ENCODE results near the gene STXBP5.
A peak's percentile ranks its signal among the peaks of the same experiment; 100 is the strongest.

Gene STXBP5

DNA sequence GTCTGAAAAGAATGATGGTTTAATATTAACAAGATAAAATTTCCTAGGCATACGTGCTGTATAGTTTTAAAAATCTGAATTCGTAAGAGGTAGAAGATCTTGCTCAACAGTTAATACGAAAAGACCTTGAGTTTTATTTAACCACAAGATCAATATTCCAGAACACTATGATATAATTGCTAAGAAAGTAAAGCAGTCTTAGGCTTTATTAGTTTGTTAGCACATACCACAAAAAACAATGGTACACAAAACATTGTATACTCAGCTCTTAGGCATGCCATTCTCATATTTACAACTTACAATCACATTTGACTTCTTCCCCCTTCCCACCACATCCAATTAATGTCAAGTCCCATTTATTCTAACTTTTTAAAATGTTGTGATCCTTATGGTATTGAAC lies 24.4 kb upstream of the STXBP5 start:
- no peak for DNase-seq

DNA sequence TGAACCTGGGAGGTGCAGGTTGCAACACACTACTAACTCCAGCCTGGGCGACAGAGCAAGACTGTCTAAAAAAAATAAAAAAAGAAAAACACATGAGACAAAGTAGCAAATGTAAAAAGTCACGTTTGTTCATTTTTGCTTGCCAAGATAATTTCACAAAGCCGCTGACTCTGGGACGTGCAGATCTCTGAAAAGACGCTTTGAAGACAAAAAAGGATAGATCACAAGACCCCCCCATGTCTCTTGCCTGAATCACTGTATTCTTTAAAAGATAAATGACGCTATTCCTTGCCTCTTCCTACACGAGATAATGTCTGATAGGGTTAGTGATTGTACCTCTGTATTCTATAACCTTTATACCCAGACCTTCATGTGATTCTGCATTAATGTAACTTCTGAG lies 23.3 kb upstream of the STXBP5 start:
- DNase-seq, result no peak

DNA sequence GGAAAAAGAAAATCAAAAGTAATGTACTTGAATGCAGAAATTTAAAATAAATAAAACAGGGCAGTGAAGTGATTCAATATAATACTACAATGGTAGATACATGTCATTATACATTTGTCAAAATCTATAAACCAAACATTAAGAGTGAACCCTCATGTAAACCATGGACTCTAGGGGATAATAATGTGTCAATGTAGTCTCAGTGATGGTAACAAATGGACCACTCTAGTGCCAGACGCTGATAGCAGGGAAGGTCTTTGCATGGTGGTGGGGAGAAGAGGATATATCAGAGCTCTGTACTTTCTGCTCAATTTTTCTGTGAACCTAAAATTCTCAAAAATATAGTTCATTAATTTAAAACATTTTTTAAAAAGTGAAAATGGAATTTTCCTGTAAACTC lies 19.8 kb upstream of the STXBP5 start:
- DNase-seq, result no peak

DNA sequence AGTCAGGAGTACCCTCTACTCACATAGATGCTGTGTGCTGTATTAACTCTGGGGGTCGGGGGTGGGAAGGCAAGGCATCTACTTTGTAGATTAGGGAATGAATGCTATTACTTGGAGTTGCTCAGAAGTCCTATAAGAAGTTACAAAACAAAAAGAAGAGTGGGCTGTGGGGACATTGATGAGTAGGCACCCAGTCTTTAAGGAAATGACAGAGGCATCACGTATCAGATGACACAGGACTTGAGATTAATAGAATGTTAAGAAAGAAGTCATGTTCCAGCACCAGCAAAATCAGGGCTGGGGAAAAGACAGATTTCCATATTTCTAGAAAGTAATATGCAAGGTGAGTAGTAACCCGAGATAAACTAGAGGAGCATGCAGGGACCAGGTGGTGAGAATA lies 19.0 kb upstream of the STXBP5 start:
- DNase-seq, result peak; percentile 6

DNA sequence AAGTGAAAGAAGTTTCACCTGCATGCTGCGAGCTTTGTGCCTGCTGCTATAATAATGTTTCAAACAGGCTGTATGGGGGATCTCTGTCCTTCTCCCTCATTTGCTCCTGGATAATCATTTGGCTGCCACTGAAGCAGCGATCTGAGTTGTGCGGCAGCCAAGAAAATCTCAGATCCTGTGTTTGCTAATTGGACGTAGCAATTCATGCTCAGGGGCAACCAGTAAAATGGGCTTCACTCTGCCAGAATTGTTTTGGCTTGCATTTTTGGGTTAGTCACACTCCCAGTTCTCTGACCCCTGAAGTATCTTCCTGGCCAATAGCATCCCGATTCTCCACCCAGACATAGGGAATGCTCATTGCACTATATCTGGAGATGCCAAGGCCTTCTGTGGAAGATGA lies 13.7 kb upstream of the STXBP5 start:
- no peak for DNase-seq

DNA sequence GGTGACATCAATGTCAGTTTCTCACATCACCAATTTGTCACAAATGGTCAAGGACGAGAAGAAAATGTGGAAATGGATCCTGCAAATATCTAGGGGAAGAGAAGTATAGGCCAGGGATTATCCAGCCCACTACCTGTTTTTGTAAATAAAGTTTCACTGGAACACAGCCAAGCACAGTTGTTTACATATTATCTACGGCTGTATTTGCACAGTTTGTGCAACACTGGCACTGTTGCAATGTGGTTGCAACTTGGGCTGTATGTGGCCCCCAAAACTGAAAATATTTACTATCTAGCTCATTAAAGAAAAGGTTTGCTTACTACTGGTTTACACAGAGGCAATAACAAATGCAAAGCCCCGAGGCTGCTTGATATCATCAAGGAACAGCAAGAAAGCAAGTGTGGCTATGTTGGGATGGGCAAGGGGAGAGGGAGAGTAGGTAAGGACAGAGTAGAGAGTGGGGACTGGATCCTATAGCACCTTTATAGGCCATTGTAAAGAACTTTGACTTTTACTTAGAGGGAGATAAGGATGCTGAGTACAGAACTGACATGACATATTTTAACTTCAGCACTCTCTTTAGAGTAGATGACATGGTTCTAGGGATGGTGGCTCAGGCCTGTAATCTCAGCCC lies 11.8 kb upstream of the STXBP5 start:
- DNase-seq, result no peak

DNA sequence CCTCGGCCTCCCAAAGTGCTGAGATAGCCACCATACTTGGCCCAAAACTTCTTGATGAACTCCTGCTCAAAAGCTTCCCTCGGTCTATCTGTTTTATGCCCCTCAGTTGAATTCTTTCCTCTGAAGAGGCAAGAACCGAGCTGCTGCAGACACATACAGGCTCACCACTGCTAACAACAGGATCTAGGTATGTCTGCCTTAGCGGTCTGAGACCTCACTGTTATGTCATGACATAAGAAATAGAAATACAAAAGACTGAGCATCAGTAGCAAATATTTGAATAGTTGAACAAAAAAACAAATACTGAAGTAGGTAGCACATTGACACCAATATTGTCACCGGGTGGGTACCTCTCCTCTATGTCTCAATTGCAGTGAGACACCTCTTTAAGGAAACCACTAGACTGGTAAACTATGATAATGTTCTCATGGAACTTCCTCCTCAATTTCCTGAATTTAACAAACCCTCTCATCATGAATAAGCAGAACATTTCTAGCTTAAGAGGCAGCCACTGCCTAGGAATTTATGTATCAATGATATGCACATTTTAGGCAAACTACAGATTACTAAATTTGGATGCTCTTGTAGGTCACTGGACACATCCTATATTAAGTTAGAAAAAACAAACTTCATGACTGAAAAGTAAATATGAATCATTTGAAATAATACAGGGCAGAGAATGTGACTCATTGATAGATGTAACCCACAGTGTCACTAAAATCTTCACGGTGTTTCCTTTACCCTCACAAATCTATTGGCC lies 9.4 kb upstream of the STXBP5 start:
- peak; percentile 19 for DNase-seq

DNA sequence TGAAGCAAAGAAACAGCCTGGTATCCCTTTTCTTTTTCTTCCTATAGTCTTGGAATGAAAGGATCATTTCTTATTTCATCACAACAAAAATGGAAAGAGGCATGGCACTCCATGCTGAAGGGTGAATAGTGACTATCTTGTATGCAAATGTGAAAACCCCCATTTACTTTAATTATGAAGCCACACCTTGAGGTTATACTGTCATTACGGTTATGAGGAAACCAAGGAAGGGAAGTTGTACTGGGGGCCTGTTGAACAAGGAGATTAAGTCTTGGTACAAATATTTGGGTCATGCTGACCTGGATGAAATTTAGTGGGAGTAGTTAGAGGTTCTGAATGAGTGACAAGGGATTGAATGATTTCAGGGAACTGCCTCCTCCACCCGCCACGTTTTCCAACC lies 8.7 kb upstream of the STXBP5 start:
- DNase-seq, result peak; percentile 12

DNA sequence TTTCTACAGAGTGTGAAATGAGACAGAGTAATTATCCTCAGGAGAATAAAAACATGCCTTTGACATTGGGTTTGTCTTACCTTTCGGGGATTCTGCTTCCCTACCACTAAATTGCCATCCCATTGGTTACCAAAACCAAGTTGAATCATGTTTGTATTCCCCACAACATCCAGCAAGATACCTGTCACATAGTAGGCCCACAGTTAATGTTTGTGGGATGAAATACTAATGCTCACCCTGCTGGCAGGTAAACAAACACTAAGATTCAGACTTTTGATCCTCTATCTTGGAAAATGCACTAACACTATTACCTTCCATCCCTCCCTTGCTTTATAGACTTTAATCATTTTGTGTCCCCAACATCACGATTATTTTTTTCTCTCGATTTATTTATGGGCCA lies 8.2 kb upstream of the STXBP5 start:
- DNase-seq, result no peak

DNA sequence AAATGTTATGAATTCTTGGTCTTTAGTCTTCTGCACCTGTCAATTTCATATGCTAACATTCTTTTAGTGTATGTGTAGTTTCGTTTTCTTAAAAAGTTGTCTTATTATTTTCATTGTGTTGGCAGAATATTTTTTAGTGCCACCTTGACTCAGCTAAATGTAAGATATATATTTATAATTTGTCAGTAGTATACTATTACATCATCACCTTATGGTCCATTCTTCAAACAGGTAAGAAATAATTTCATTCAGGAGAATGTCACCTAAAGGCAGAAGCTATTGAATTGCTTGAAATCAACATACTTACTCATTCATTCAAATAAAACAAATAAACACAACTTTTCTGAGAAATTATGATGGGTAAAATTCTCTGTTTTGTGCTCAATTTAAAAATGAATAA lies 3.5 kb upstream of the STXBP5 start:
- no peak for DNase-seq

DNA sequence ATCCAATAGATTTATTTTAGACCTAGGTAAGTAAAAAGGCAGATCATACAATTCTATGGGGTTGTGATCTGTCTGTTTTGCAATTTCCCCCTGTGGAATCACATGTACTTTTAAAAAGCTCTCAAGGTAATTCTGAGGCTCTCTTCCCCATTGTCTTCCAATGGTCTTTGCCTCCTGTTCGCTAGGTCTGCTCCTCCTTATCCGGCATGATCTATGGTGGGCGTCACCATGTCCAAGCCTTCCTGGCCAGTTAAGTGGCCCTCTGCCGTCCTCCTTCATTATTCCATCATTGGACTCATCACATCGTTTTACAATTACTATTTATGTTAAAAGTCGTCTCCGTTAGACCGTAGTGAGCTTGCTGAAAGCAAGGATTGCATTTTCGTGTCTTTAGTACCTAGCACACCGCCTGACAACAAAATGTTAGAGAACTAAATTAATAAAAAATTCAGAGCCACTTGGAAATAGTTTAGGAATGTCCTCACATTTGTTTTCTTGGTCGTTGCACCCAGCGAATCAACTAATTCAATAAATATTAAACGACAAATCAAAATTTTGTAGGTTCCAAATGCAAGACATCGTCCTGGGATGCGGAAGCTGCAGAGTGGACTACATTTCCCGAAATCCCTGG lies 2.2 kb upstream of the STXBP5 start:
- DNase-seq, result peak; percentile 50

DNA sequence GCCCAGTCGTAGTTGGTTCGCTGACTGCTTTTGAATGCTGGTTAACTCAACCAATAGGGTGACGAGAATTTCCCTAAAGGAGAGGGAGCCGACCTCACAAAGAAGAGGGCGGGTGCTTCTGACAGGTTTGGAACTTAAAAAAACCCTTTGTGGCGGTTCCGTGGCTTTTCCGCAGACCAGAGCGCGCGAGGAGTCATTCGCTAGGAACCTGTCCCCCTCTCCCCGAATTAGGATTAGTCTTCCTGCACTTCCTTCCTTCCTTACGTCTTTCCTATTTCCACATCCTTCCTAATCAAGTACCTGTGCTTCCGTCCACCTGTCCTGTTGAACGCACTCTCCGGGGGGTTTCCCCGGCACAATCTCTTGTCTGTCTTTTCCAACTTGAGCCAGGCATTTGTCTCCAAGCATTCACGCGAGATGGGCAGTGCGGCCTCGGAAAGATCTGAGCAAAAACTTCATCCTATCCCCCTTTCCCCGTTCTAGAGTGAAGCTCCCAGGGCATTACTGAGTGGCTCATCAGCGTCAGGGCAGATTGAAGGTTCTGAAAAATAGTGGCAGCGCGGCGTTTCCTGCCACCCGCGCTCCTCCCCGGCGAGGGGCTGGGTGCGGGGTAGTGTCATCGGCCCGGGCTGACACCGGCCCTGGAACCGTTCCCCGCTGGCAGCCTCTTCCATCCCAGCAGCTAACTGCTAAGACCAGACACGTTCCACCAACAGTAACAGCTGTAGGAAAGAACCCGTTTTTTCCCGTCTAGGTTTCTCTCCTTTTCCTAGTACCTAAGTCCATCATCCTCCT lies 1.5 kb upstream of the STXBP5 start:
- peak; percentile 95 for DNase-seq

DNA sequence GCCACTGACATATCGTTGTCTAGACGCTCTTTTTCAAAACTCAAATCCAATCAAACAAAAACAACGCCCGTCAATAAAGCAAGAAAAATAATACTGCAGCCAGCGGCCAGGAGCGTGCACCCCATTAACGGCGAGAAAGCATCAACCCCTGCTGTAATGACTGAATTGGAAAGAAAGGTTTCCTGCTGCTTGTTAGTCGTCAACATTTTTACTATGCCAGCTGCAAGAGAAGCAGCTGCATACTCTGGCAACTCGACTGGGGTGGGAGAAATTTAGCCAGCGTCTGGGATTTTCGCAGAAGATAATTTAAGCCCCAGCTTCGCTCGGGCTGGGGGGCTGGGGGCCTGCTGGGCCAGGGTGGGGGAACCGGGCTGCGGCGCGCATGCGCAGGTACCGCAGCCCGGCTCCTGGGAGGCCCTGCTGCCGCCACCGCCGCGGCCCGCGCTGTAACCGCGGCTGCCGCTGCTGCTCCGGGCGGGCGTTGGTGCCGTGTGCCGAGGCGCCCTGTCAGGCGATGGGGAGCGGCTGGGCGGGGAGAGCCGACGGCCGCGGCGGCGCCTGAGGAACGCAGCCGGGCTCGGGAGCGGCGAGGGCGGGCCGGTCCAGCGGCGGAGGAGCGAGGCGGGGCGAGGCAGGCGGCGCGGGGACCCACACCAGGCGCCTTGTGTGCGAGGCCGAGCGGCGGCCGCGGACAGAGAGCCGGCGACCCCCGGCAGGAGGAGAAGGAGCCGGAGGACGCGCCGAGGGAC lies 732 bp upstream of the STXBP5 start:
- peak; percentile 88 for DNase-seq

DNA sequence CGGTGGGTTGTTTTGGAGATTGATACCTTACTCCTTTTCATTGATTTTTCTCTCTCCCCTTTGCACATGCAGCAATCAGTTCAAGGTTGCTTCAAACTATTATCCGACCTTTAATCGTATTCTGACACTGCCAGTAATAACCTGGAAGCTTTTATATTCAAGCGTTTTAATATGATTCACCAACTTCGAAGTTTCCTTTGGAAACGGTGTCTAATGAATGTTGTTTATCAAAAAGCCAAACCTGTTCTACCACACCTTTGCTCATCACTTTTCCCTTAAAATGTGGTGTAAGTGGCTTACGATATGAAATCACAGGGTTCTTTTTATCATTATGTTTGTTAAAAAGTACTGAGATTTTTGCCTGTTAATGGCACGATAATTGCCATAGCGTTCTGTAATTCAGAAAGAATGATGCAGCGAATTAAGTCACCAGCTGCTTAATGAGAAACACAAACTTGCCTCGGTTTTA lies 660 bp downstream of the STXBP5 start:
- DNase-seq, result no peak

DNA sequence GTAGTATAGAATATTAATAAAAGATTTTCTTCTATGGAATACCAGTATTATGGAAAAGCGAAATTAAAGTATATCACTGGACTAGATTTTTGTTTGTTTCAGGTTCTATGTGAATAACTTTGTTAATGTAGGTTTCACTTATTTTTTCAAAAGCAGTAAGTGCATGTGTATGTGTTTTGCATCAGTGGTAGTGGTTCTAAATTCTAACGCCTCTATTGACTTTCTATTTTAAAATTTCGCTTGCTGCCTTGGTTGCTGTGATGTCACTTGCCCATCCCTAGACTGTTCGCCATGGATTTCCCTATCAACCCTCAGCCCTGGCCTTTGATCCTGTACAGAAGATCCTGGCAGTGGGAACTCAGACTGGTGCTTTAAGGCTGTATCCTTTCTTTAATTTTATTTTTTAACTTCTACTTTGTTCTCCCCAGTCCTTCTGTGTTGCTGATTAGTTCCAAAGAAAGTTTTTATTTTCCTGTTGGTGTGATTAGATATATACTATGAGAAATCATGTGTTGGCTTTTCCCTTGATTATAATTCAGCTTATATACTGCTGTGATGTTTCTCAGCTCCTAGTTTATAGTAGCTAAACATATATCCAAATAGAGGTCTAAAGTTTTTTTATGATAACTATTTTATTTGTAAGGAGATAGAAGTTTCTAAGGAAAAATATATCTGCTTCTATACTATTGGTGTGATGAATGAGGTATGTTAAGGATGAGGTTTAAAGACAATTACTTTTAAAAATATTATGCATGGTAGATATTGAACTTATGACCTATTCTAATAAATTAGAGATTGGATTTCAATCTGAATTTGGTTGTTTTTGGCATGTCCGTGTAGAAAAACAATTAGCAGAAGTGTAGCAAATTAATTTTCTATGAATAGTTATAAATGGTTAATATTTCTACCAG lies 1.7 kb downstream of the STXBP5 start:
- DNase-seq, result peak; percentile 12

DNA sequence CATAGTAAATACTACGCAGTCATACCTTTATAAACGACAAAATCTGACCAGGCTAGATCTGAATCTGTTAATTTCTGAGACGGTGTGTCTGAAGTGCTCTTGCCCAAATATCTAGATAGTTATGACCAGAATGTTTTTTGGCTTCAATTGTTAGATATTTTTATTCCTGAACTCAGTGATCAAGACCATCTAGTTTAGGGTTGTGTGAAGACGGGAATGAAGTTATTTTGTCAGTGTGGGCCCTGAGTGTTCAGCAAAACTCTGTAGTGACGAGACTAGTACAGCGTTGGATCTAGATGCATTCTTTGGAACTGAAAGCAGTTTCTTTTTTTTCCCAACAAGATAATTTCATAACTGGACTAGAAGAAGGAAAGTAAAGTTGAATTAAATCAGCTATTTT lies 3.1 kb downstream of the STXBP5 start:
- no peak for DNase-seq

DNA sequence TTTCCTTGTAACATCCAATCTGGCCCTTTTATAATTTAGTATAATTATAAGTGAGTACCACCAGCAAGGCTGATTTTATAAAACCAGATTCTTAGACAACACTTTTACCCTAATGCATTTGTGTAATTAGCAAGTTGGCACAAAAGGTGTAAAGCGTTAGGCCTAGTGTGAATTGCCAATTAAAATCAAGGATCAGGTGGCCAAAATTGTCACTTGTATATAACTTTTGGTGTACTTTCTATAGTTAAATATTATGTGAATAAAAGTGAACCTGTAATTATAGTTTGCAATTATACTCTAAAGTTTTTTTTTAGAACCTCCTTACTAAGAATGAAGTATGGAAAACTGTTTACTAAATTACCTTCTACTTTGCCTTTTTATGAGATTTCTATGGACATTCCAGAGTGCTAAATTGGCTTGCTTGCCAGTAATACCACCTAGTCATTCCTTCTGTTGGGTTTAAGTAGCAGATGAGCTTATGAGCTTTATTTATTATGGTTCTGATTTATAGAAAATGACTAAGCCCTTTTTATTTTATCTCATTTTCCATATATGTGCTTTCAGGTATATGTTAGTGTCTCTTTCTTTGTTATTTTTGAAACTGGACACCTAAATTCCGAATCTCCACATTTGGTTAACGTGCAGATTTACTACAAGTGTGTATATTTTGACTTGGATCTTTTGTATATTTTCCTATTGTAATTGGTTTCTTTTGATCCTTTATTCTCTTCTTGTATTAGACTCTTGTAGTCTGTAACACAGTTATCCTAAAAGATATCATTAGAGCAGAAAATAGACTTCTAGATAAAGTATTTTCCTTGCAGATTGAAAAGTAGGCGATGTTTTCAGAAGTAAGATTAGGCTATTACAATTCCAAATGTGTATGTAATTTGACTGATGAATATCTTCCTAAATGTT lies 3.9 kb downstream of the STXBP5 start:
- no peak for DNase-seq

DNA sequence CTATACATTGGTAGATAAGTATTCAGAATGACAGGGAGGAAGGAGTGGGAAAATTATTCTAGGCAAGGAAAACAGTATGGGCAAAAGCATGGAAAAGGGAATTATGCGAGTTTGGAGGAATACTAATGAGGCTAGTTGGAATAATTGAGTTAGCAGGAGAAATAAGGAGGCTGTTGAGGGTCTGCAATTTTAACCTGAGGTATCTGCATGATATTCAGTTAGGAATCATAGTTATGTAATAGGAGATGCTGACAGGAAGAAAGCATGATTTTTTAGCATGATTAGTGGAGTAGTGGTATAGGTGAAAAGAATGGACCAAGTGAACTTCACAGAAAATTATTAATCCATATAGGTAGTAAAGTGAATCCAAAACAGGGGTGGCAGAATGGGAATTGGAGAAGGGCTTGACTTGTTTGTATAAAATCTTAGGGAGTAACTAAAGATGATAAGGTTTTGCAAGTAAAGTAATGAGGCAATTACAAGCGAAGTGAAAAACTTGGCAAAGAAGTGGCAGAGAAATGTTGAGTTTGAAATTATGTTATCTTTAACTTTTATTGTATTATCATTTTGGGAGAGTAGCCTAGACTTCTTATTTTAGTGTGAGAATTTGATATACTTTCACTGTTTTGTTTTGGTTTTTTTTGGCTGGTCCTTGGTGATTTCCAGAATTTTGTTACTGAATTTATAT lies 5.7 kb downstream of the STXBP5 start:
- DNase-seq, result no peak

DNA sequence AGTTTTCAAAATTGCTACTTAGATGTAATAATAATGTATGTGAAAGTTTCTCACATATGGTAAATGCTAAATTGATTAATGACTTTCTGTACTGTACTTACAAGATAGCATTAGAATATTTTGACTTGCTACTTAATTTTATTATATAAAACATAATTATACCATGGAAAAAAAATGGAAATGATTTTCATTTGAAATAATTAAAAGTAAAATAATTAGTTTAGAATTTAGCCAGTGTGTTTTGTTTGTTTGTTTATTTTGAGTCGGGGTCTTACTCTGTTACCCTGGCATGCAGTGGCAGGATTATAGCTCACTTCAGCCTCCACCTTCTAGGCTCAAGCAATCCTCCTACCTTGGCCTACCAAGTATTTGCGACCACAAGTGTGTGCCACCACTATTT lies 7.1 kb downstream of the STXBP5 start:
- no peak for DNase-seq

DNA sequence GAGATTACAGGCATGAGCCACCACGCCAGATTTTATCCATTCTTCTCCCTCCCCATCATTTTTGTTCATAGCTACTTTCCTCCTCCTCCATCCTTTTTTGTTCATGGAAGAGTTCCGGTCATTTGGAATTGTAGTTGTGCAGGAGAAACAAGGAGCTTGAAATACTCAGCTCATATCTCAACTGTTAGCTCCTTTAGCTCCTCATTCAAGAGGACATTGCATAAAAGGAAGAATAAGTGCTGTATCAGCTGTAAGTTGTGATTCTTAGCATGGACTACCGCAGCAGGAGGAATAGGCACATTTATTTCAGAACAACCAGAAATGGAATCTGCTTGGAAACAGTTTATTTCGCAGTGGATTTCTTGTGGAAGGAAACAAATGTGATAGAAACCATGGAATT lies 7.6 kb downstream of the STXBP5 start:
- DNase-seq, result no peak
